Stomach smooth muscle (tissue), 2 donors: ENCODE results near the gene BAIAP2L1.
"Not testable (repeated sequence)": the region's sequence is repeated elsewhere in the genome, so short reads cannot be mapped to it uniquely, and the experiment has no call there.

Experiments used
- H3K27ac ChIP-seq: one replicate; pipeline ENCODE4 v1.7.0; 2013; ENCODE audit warnings: mild to moderate bottlenecking, low read length, inconsistent platforms
- H3K27me3 ChIP-seq, 2 donors: one replicate each; pipeline ENCODE4 v1.7.0; 2013; ENCODE audit warnings: low read length in 2 of 2; ENCODE audit not compliant: insufficient read depth in 2 of 2, control insufficient read depth in 1 of 2
- H3K36me3 ChIP-seq, 2 donors: one replicate each; pipeline ENCODE4 v1.7.0; 2013; ENCODE audit warnings: low read length in 2 of 2; ENCODE audit not compliant: control insufficient read depth in 2 of 2, insufficient read depth in 2 of 2
- H3K4me1 ChIP-seq: one replicate; pipeline ENCODE4 v1.7.0; 2013; ENCODE audit warnings: low read length; ENCODE audit not compliant: control insufficient read depth, insufficient read depth
- H3K4me3 ChIP-seq, 2 donors: one replicate each; pipeline ENCODE4 v1.7.0; 2013; ENCODE audit warnings: low read length in 2 of 2
- H3K9ac ChIP-seq, 2 donors: one replicate each; pipeline ENCODE4 v1.7.0; 2013; ENCODE audit warnings: low read length in 2 of 2, mild to moderate bottlenecking in 1 of 2
- H3K9me3 ChIP-seq, 2 donors: one replicate each; pipeline ENCODE4 v1.7.0; 2013; ENCODE audit warnings: low read length in 2 of 2; ENCODE audit not compliant: control insufficient read depth in 2 of 2
- donor health status: healthy.
- donor health status: Pancreatic carcinoma.

Gene BAIAP2L1

DNA sequence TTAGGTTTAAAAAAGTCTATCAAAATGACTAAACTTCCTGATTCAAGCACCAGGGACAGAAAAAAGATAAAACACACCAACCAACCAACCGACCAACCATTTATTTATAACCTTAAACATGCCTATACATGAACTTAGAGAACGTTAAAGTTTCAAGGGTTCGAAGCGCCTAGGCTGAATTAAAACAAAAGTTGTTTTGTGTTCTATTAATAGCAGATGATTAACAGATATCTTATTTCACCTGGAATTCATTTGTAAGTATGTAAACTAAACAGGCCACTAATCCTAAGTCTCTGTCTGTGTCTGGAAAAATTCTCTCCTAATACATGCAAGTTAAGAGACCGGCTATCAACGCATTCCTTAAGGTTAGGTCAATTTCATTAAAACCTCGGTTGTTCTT is 1.4 kb downstream of the BAIAP2L1 start:
- no peak overlapping the region for H3K9ac ChIP-seq
- no peak overlapping the region for H3K4me3 ChIP-seq

DNA sequence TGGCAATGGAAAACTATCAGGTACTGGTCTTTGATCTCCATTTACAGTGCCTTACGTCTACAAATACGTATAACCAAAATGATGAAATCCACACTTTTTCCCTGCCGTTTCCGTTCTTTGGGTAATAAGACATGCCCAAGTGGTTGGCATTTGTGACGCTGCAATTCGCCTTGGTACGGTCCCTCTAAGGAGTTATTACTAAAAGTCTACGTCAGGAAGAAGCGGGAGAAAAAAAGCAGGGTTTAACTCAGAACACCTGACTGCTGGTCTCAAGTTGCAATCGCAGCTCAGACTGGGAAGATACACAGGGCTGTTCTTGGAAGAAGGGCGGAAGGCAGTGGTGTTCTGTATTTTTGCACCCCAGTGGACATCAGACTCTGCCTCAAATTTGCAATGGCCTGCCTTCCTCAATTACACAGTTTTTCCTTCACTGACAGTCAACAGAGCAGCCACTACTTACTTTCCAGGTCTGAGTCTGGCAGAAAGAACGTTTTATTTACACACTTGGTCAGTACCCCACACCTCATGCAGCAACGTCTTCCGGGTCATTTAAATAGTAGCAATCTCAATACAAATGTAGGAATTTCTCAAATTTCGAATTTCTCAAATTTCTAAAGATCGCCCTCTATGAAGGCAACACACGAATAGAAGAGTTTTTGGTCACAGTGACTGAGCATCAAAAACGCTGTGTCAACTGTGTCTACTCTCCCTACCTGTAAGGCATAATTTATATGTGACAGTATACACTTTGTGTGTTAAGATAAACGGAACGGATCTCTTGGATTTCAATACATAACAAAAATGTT is 2.1 kb downstream of the BAIAP2L1 start:
- Histone ChIP-seq H3K9me3 (no peaks in the 10 kb centered on the region), H3K27me3 (peaks cover 15 to 19% of the 10 kb centered on the region in 2 donors), H3K9ac (no peak overlapping the region), H3K36me3 (no peaks in the 10 kb centered on the region), H3K4me1 (peaks cover 8% of the 10 kb centered on the region), H3K4me3 (no peak overlapping the region), H3K27ac (no peak overlapping the region)

More for the DNA sequence above, 1.4 kb downstream of the BAIAP2L1 start:
- peaks cover 15 to 21% of the 10 kb centered on the region in 2 donors for H3K27me3 ChIP-seq
- H3K9me3 ChIP-seq = no peaks in the 10 kb centered on the region
- H3K4me1 ChIP-seq = peaks cover 8% of the 10 kb centered on the region
- H3K27ac ChIP-seq = no peak overlapping the region
- H3K36me3 ChIP-seq = no peaks in the 10 kb centered on the region

DNA sequence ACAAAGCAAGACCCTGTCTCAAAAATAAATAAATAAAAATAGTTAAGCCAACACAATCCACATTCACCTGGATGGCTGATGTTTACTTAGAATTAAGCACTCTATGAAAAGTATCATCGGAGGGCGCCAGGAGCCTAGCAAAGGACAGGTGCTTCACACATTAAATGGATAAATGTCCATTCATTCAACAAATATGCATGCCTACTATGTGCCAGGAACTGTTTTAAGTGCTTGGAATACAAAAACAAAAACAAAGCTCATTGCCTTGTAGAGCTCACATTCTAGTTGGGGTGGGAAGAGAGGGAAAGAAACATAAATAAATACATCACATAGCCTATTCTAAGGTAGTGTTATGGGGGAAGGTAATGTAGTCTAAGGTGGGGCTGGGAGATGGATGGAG is 4.1 kb downstream of the BAIAP2L1 start:
- no peak overlapping the region for H3K4me3 ChIP-seq
- H3K36me3 ChIP-seq = no peaks in the 10 kb centered on the region
- no peaks in the 10 kb centered on the region for H3K9me3 ChIP-seq

DNA sequence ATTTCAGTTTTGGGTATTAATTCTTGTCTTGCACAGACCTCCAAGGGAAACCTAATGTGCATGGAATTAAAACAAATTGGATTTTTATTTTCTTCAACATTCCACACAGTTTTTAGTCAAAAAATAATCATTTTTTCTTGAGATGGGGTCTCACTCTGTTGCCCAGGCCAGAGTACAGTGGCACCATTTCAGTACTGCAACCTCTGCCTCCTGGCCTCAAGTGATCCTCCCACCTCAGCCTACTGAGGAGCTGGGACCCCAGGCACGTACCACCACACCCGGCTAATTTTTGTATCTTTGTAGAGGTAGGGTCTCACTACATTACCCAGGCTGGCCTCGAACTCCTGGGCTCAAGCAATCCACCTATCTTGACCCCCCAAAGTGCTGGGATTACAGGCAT is 4.9 kb downstream of the BAIAP2L1 start:
- Histone ChIP-seq H3K4me3 (no peak overlapping the region), H3K4me1 (peaks cover 4% of the 10 kb centered on the region), H3K9ac (no peak overlapping the region), H3K36me3 (no peaks in the 10 kb centered on the region), H3K9me3 (no peaks in the 10 kb centered on the region), H3K27me3 (peaks cover 5 to 10% of the 10 kb centered on the region in 2 donors), H3K27ac (no peak overlapping the region)

More for the DNA sequence above, 4.1 kb downstream of the BAIAP2L1 start:
- Histone ChIP-seq H3K27ac (no peak overlapping the region), H3K4me1 (peaks cover 8% of the 10 kb centered on the region), H3K9ac (no peak overlapping the region), H3K27me3 (peaks cover 10 to 13% of the 10 kb centered on the region in 2 donors)

DNA sequence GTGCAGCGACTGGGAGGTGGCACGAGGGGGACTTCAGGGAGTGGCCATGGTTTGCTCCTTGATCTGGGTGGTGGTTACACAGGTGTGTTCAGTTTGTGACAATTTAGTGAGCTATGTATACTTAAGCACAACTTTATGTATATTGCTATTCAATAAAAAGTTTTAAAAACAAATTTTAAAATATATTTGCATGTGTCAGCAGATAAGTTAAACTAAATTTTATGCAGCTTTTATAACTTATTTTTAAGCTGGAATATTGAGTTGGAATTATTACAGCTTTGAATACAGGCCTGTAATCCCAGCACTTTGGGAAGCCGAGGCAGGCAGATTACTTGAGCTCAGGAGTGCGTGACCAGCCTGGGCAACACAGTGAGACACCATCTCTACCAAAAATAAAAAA is 5.4 kb downstream of the BAIAP2L1 start:
- H3K27ac ChIP-seq = no peak overlapping the region
- no peaks in the 10 kb centered on the region for H3K36me3 ChIP-seq

DNA sequence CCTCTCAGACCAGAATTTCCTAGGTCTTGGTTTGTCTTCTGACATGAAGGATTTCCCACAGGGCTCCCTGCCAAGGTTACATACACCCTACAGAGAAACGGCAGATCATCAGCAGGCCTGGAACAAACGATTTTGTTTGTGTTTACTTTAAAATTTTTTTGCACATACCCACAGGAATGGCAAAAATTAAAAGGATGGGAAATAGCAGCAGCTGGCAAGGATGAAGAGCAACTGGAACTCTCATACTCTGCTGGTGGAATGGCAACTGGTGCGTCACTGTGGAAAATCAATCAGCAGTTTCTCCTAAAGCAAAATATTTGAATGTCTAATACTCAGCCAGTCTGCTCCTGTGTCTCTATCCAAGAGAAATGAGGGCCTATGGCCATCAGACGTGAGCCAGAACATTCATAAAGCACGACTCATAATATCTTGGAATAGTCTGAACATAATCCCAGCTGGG is 6.5 kb downstream of the BAIAP2L1 start:
- H3K9me3 ChIP-seq = no peaks in the 10 kb centered on the region
- no peak overlapping the region for H3K27ac ChIP-seq
- H3K9ac ChIP-seq = no peak overlapping the region
- H3K36me3 ChIP-seq = no peaks in the 10 kb centered on the region
- peaks cover 0 to 5% of the 10 kb centered on the region in 2 donors for H3K27me3 ChIP-seq
- no peak overlapping the region for H3K4me3 ChIP-seq
- H3K4me1 ChIP-seq = no peaks in the 10 kb centered on the region

More for the DNA sequence above, 5.4 kb downstream of the BAIAP2L1 start:
- H3K9me3 ChIP-seq = no peaks in the 10 kb centered on the region
- peaks cover under 1% of the 10 kb centered on the region for H3K4me1 ChIP-seq
- H3K4me3 ChIP-seq = no peak overlapping the region
- no peak overlapping the region for H3K9ac ChIP-seq
- peaks cover under 1 to 10% of the 10 kb centered on the region in 2 donors for H3K27me3 ChIP-seq

DNA sequence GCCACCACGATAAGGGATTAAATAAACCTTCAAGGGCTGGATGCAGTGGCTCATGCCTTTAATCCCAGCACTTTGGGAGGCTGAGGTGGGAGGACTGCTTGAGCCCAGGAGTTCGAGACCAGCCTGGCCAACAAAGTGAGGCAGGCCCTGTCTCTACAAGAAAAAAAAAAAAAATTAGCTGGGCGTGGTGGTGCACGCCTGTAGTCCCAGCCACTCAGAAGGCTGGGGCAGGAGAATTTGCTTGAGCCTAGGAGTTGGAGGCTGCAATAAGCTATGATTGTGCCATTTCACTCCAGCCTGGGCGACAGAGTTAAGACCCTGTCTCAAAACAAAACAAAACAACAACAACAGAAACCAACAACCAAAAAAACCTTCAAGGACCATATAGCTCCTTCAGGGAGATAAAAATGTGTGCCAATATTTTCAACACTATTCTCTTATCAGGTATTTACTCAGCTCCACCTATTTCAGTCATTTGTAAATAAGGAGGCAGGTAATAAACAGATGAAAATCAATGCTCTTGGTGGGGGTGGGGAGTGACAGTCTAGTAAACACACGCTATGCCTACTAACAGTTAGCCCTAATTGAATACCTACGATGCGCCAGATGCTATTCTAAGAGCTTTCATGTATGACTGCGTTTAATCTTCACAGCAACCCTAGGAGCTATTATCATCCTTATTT is 13.2 kb downstream of the BAIAP2L1 start:
- no peaks in the 10 kb centered on the region for H3K4me1 ChIP-seq
- H3K9me3 ChIP-seq = no peaks in the 10 kb centered on the region
- no peaks in the 10 kb centered on the region for H3K36me3 ChIP-seq
- H3K27me3 ChIP-seq = peaks cover 0 to 3% of the 10 kb centered on the region in 2 donors
- no peak overlapping the region for H3K27ac ChIP-seq
- H3K9ac ChIP-seq = no peak overlapping the region
- no peak overlapping the region for H3K4me3 ChIP-seq

DNA sequence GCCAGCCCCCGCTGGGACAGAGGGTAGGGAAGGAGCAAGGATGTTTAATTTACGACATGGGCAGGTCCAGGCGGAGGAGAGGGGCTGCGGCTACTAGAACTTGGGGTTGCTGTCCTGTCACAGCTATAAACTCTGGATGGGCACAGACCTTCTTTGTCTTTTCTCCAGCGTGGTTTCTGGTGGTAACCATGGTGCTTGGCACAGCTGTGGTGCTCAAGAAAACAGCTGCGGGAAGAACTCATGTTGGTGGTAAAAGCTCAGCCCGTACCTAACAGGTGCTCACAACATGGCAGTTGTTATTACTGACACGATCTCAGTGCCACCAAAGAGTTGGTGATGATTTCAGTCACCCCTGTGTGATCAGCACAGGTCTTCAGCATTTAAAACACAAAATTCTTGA is 13.8 kb downstream of the BAIAP2L1 start:
- Histone ChIP-seq H3K36me3 (no peaks in the 10 kb centered on the region), H3K27me3 (peaks cover 0 to 3% of the 10 kb centered on the region in 2 donors), H3K9ac (no peak overlapping the region), H3K27ac (no peak overlapping the region), H3K4me1 (no peaks in the 10 kb centered on the region), H3K9me3 (no peaks in the 10 kb centered on the region), H3K4me3 (no peak overlapping the region)

DNA sequence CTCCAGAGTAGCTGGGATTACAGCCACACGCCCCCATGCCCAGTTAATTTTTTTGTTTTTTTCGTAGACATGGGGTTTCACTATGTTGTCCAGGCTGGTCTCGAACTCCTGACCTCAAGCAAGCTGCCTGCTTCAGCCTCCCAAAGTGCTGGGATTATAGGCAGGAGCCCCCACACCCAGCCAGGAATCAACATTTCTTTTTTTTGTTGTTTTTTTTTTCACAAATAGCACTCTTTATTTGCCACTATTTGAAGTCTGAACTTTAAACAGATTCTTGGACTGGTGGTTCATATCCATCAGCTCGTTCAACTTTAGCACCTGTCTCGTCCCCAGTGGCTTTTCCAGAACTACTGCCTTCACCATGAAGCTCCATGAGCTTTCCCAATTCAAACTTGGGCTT is 15.4 kb downstream of the BAIAP2L1 start:
- not testable (repeated sequence) for H3K27ac ChIP-seq, H3K27me3 ChIP-seq, H3K9me3 ChIP-seq, H3K9ac ChIP-seq, H3K4me1 ChIP-seq, H3K4me3 ChIP-seq, H3K36me3 ChIP-seq

DNA sequence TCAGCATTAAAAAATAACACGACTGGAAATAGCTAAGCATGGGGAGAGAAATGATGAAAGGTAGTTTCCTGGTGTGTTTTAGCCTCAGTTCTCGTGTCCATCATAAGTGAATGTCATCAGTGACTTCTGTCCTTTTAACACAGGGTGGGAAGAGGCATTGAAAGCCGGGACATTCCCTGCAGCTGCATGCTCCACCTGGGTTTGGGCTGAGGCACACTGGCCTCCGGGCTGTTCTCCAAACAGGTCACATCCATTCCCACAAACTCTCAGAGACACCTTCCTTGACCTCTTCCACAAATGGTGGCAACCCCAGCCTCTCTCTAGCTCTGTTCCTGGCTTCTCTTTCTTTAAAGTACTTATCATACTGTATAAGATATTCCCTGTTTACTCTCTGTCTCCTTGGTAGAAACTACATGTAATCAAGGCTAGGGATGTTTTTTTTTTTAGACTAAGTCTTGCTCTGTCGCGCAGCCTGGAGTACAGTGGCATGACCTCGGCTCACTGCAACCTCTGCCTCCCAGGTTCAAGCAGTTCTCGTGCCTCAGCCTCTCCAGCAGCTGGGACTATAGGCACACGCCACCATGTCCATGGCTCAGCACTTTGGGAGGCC is 22.6 kb downstream of the BAIAP2L1 start:
- Histone ChIP-seq H3K27me3 (no peaks in the 10 kb centered on the region), H3K36me3 (no peaks in the 10 kb centered on the region), H3K4me3 (no peak overlapping the region), H3K27ac (no peak overlapping the region), H3K9ac (no peak overlapping the region), H3K9me3 (no peaks in the 10 kb centered on the region), H3K4me1 (no peaks in the 10 kb centered on the region)
